SU-DHL-6 (cell line): ENCODE data around the gene PRPSAP1.

Experiments used
- H2AFZ ChIP-seq: fragments of 200-600 bp; sonication (generic); 2 replicates; pipeline ENCODE4 v1.6.1; 2014; ENCODE audit warnings: low read depth, mild to moderate bottlenecking, moderate library complexity, mixed read lengths, antibody characterized with exemption, low read length; ENCODE audit not compliant: severe bottlenecking
- H3F3A ChIP-seq: fragments of 200-600 bp; shearing (Covaris generic); 2 replicates; pipeline ENCODE4 v1.6.0; 2016; ENCODE audit warnings: antibody characterized with exemption, mild to moderate bottlenecking; ENCODE audit not compliant: insufficient read depth
- H3K27ac ChIP-seq: fragments of 200-600 bp; sonication (generic); 2 replicates; pipeline ENCODE4 v1.5.1; 2016; ENCODE audit warnings: low read depth, mild to moderate bottlenecking, low read length, moderate library complexity, mixed read lengths
- H3K27me3 ChIP-seq: fragments of 200-600 bp; sonication (generic), shearing (Covaris generic); 2 replicates; pipeline ENCODE4 v1.6.0; 2014; ENCODE audit warnings: mild to moderate bottlenecking, low read length
- H3K36me3 ChIP-seq: fragments of 200-600 bp; sonication (generic); 2 replicates; pipeline ENCODE4 v1.6.1; 2014; ENCODE audit warnings: mild to moderate bottlenecking, low read length, mixed read lengths
- H3K4me2 ChIP-seq: fragments of 300-600, 200-600 bp; shearing (Covaris generic), sonication (generic); 2 replicates; pipeline ENCODE4 v1.6.0; 2014; ENCODE audit warnings: low read length, low read depth, mild to moderate bottlenecking; ENCODE audit not compliant: poor library complexity, severe bottlenecking
- H3K4me3 ChIP-seq: fragments of 200-600 bp; sonication (generic); 2 replicates; pipeline ENCODE4 v1.5.1; 2014; ENCODE audit warnings: antibody characterized with exemption, low read length, mild to moderate bottlenecking, mixed read lengths; ENCODE audit not compliant: insufficient read depth, poor library complexity, severe bottlenecking
- H3K79me2 ChIP-seq: fragments of 200-600 bp; sonication (generic); 2 replicates; pipeline ENCODE4 v1.6.1; 2014; ENCODE audit warnings: mild to moderate bottlenecking, low read length, moderate library complexity; ENCODE audit not compliant: insufficient read depth
- H3K9ac ChIP-seq: fragments of 200-600 bp; sonication (generic); 2 replicates; pipeline ENCODE4 v1.7.0; 2014; ENCODE audit warnings: mild to moderate bottlenecking, low read length
- H3K9me2 ChIP-seq: fragments of 200-600 bp; sonication (generic); replicated peaks from 2 replicates; pipeline ENCODE4 v1.6.1; 2014; ENCODE audit warnings: low read length; ENCODE audit not compliant: insufficient read depth
- H3K9me3 ChIP-seq: fragments of 200-600 bp; sonication (generic); 2 replicates; pipeline ENCODE4 v1.6.1; 2014; ENCODE audit warnings: low read length, mixed read lengths; ENCODE audit not compliant: insufficient read depth
- H4K20me1 ChIP-seq: fragments of 200-600 bp; sonication (generic); 2 replicates; pipeline ENCODE4 v1.6.1; 2014; ENCODE audit warnings: low read depth, mild to moderate bottlenecking, antibody characterized with exemption, low read length, moderate library complexity, mixed read lengths
- CTCF ChIP-seq: fragments of 200-600 bp; sonication (generic); IDR thresholded peaks from one replicate; pipeline ENCODE4 v1.5.1; 2017; ENCODE audit warnings: antibody characterized with exemption, mild to moderate bottlenecking, low read length, moderate library complexity; ENCODE audit not compliant: insufficient read depth, poor library complexity, severe bottlenecking
- EZH2phosphoT487 ChIP-seq: fragments of 200-600 bp; sonication (generic), shearing (Covaris generic); conservative IDR thresholded peaks from 2 replicates; pipeline ENCODE4 v1.6.1; 2018; ENCODE audit warnings: mild to moderate bottlenecking, antibody characterized with exemption, low read length, moderate library complexity, mixed read lengths

PRPSAP1 gene

GRCh38 chr17:76262732-76263344, 90.9 kb downstream of the PRPSAP1 start:
- H3K4me3 ChIP-seq, result no peak overlapping the region
- peak overlapping the region; percentile 92 for H3K27ac ChIP-seq
- H3K9ac ChIP-seq, result peak overlapping the region; percentile 49
- H3K4me2 ChIP-seq, result peak overlapping the region; percentile 75
- peaks cover 21% of the 10 kb centered on the region for H3K79me2 ChIP-seq
- TF ChIP-seq EZH2phosphoT487 (no peak), CTCF (no peak)
- peaks cover 64% of the 10 kb centered on the region for H3F3A ChIP-seq
- no peaks in the 10 kb centered on the region for H3K27me3 ChIP-seq
- no peaks in the 10 kb centered on the region for H3K9me3 ChIP-seq
- peak overlapping the region; percentile 6 for H2AFZ ChIP-seq
- H4K20me1 ChIP-seq, result no peaks in the 10 kb centered on the region
- no peaks in the 10 kb centered on the region for H3K9me2 ChIP-seq
- H3K36me3 ChIP-seq, result no peaks in the 10 kb centered on the region

- H3K4me2 ChIP-seq, result peak overlapping the region; percentile 75
- no peaks in the 10 kb centered on the region for H3K9me3 ChIP-seq
- H3K9me2 ChIP-seq, result no peaks in the 10 kb centered on the region
- peak overlapping the region; percentile 49 for H3K9ac ChIP-seq
- H3K27me3 ChIP-seq, result no peaks in the 10 kb centered on the region
- TF ChIP-seq EZH2phosphoT487 (no peak), CTCF (no peak)
- H3K79me2 ChIP-seq, result peaks cover 11% of the 10 kb centered on the region
- H3K36me3 ChIP-seq, result no peaks in the 10 kb centered on the region
- peak overlapping the region; percentile 9 for H2AFZ ChIP-seq
- no peak overlapping the region for H3K4me3 ChIP-seq
- peak overlapping the region; percentile 92 for H3K27ac ChIP-seq
- H4K20me1 ChIP-seq, result no peaks in the 10 kb centered on the region
- peaks cover 52% of the 10 kb centered on the region for H3F3A ChIP-seq
These were observed 92.1 kb downstream of the PRPSAP1 start for GRCh38 chr17:76261421-76262215.

- Histone ChIP-seq H3K4me2 (peak overlapping the region; percentile 75), H2AFZ (peak overlapping the region; percentile 54)
These were observed 93.0 kb downstream of the PRPSAP1 start for GRCh38 chr17:76260669-76261068.

More at GRCh38 chr17:76260669-76261068, 93.0 kb downstream of the PRPSAP1 start:
- peak overlapping the region; percentile 75 for H3K27ac ChIP-seq
- peaks cover 1% of the 10 kb centered on the region for H3K79me2 ChIP-seq
- no peaks in the 10 kb centered on the region for H3K9me2 ChIP-seq
- H4K20me1 ChIP-seq, result no peaks in the 10 kb centered on the region
- H3K9me3 ChIP-seq, result no peaks in the 10 kb centered on the region
- H3K36me3 ChIP-seq, result no peaks in the 10 kb centered on the region
- peak overlapping the region; percentile 32 for H3K9ac ChIP-seq
- no peak for TF ChIP-seq EZH2phosphoT487
- no peak for TF ChIP-seq CTCF
- H3K27me3 ChIP-seq, result no peaks in the 10 kb centered on the region
- H3F3A ChIP-seq, result peaks cover 48% of the 10 kb centered on the region
- H3K4me3 ChIP-seq, result peak overlapping the region; percentile 37
